Vagina (tissue), 2 donors: ENCODE measurements around the gene PHKA2.

Source experiments
- CTCF ChIP-seq, 3 experiments: fragments of 450-650 bp in 2 of 3; fragments of 200-600 bp in 1 of 3; sonication (generic) in 1 of 3; IDR thresholded peaks; one replicate each; pipeline ENCODE4 v1.5.1; 2017 to 2019; ENCODE audit warnings: antibody characterized with exemption in 3 of 3, mild to moderate bottlenecking in 2 of 3, moderate library complexity in 2 of 3
- POLR2A ChIP-seq, 2 donors: fragments of 450-650 bp; IDR thresholded peaks; one replicate each; pipeline ENCODE4 v1.6.1; 2017; ENCODE audit warnings: antibody characterized with exemption in 2 of 2, mild to moderate bottlenecking in 2 of 2, moderate library complexity in 2 of 2
- POLR2AphosphoS5 ChIP-seq, 2 donors: sonication (generic); formaldehyde crosslinking; IDR thresholded peaks; one replicate each; pipeline ENCODE4 v1.9.0; 2017; ENCODE audit warnings: antibody characterized with exemption in 2 of 2, mild to moderate bottlenecking in 2 of 2, low read depth in 1 of 2; ENCODE audit not compliant: insufficient read depth in 1 of 2

GRCh38 chrX:18871161-18871890 lies 112.6 kb downstream of the PHKA2 start:
- TF ChIP-seq CTCF (IDR thresholded peaks at IDR 0.05) (no peak), POLR2A (IDR thresholded peaks at IDR 0.05) (no peak), POLR2AphosphoS5 (IDR thresholded peaks at IDR 0.05; ENCODE audit: insufficient read depth in 1 of 2, low read depth in 1 of 2) (no peak)
